Tibial nerve (tissue), 4 donors: ENCODE results near the gene JPT2.

Source experiments
- CTCF ChIP-seq, 5 experiments: fragments of 200-600 bp in 3 of 5; fragments of 450-650 bp in 2 of 5; sonication (generic) in 3 of 5; IDR thresholded peaks; one replicate each; pipeline ENCODE4 v1.5.1; 2016 to 2019; ENCODE audit warnings: antibody characterized with exemption in 5 of 5, mild to moderate bottlenecking in 3 of 5, moderate library complexity in 2 of 5
- EP300 ChIP-seq, 2 donors: sonication (generic); formaldehyde crosslinking; IDR thresholded peaks; one replicate each; pipeline ENCODE4 v1.6.1; 2017; ENCODE audit warnings: antibody characterized with exemption in 2 of 2, mild to moderate bottlenecking in 1 of 2
- POLR2A ChIP-seq, 2 donors: fragments of 450-650 bp; IDR thresholded peaks; one replicate each; pipeline ENCODE4 v1.6.1; 2017; ENCODE audit warnings: antibody characterized with exemption in 2 of 2, mild to moderate bottlenecking in 2 of 2, moderate library complexity in 2 of 2

GRCh38 chr16:1747934-1748333 is 69.9 kb downstream of the JPT2 start:
- no peak for TF ChIP-seq CTCF (IDR thresholded peaks at IDR 0.05)
- TF ChIP-seq POLR2A (IDR thresholded peaks at IDR 0.05) = no peak
- TF ChIP-seq EP300 (IDR thresholded peaks at IDR 0.05) = no peak
